ENCODE measurements around the gene MYO5C.

Gene MYO5C

GRCh38 chr15:52218371-52218770 lies 77.2 kb downstream of the MYO5C start:
- FAIRE-seq: no peak
- no peak for DNase-seq (ENCODE audit: low spot score)

DNA sequence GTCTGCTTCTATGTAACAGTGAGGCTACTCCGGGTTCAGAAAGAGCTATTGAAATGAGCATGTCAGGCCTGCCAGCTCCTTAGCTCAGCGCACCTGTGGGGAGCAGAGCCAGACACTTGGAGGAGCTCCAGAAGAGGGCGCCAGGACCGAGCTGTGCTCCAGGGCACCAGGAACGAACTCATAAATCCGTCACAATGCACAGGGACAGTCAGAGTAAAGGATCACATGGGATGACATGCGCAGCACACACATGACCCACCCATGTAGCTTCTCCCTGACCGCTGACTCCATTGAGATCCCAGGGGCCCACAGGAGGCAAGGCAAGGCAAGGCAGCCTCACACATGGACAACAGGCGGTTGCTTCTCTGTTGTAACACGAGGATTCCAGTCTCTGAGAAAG lies 78.4 kb downstream of the MYO5C start:
- DNase-seq (ENCODE audit: low spot score) (no peak), FAIRE-seq (no peak)

- no peak for FAIRE-seq
- no peak for DNase-seq (ENCODE audit: low spot score)
Observed at GRCh38 chr15:52214553-52214952, 81.1 kb downstream of the MYO5C start.

- no peak for DNase-seq (ENCODE audit: low spot score)
- no peak for FAIRE-seq
Observed at GRCh38 chr15:52213206-52213605, 82.4 kb downstream of the MYO5C start.

DNA sequence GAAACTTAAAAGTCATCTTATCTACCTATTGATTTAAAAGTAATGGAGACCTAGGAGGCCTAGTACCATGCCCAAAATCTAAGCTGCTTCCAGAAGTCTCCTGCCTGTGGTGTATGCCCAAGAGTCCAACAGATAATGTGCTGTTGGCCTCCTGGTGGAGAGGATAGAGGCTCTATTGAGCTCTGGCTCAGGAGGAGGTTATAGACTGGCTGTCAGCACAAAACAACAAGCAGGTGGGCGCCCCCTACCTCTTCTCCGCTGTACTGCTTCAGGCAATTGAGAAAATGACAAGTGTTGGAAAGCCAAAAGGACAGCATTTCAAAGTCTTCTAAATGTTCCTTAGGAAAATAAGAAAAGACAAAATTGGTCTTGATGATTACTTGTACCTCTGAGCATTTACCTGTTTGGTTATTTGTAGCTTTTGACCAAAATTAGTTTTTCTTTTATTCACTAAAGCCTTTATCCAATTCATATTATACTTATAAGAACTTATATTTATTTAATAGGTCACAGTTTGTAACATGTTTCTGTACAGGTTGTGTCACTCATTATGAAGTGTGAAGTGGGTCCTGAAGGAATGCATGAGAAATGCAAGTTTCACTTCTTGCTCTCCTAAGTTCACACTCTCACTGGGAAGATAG lies 87.2 kb downstream of the MYO5C start:
- peak; percentile 67 for DNase-seq (ENCODE audit: low spot score)
- peak; percentile 55 for FAIRE-seq

DNA sequence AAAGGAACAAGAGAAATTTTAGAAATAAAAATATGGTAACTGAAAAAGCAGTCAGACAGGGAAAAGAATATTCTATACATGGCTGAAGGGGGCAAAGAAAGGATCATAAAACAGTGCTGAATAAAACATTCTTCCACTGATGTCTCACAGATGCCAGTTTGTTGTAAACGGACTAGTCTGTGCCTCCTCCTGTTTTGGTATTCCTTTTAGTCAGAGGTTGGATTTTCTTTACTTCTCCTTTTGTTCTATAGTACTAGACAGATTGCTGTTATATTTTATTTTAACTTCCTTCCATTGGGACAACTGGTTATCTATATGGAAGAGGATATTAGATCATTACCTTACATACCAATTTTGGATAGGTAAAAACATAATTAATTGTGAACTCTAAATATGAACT lies 88.4 kb downstream of the MYO5C start:
- DNase-seq (ENCODE audit: low spot score) (no peak), FAIRE-seq (no peak)

GRCh38 chr15:52206446-52206845 lies 89.2 kb downstream of the MYO5C start:
- no peak for DNase-seq (ENCODE audit: low spot score)
- FAIRE-seq: no peak

- DNase-seq (ENCODE audit: low spot score) (no peak), FAIRE-seq (no peak)
Observed at GRCh38 chr15:52204657-52205056, 90.9 kb downstream of the MYO5C start.

DNA sequence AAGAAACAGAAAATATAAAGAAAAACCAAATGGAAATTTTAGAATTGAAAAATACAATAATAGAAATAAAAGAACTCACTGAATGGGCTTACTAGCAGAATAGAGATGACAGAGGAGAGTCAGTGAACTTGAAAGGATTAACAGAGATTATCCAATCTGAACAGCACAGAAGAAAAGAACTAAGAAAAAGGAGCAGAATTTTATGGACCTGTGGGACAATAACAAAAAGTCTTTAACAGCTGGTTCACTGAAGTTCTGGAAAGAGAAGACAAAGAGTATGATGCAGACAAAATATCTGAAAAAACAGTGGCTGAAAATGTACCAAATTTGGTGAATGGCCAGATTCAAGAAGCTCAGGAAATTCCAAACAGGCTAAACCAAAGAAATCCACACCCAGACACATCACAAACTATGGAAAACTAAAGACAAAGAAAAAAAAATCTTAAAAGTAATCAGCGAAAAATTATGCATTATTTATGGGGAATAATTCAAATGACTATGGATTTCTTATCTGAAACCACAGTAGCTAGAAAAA lies 94.7 kb downstream of the MYO5C start:
- no peak for FAIRE-seq
- no peak for DNase-seq (ENCODE audit: low spot score)

DNA sequence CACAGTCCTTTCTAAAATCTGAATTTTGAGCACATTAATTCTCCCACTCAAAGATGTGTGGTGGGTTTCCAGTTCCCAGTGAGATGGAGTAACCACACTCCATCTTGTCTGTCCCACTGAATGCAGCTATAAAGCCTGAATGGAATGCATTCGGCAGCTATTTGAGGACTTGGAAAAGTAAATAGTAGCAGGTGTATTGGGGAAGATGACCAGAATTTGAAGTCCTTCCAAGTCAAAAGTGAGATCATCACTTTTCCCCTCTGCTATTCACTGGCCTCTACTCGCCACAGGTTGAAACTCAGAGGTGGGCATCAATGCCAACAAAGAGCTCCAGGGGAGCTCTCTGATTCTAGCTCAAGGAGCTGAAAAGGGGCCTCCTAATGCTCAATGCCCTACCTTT lies 96.3 kb downstream of the MYO5C start:
- no peak for DNase-seq (ENCODE audit: low spot score)
- FAIRE-seq: no peak

DNA sequence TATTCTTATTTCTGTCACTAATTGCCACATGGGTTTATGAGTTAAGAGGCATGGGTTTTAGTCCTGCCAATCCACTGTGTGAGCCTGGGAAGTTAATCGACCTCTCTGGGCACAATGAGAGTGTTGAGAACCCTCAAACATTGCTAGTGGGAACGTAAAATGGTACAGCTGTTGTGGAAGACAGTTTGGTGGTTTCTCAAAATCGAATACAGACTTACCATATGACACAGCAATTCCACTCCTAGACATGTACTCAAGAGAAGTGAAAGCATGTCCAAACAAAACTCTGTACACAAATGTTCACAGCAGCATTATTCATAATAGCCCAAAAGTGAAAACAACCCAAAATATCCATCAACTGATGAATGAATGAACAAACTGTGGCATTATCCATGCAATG lies 98.7 kb downstream of the MYO5C start:
- DNase-seq (ENCODE audit: low spot score) (no peak), FAIRE-seq (no peak)

DNA sequence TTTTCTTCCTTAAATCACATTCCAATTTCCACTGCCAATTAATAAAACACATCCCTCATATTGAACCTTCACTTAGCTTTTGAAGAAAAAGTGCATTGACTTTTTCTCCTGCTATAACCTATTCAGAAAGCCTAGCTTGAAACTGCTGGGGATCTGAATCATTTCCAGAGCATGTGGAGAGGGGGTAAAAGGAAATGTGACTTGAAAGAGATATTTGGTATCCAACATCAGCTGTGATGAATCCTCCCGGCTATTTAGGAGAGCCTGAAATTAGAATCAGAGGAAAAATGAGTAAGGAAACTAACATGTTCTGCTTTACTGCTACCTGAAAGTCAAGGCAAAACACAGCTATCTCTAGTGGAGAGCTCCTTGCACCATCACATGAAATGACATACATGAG lies 101.8 kb downstream of the MYO5C start:
- FAIRE-seq (no peak), DNase-seq (ENCODE audit: low spot score) (no peak)

GRCh38 chr15:52193321-52193720 lies 102.3 kb downstream of the MYO5C start:
- FAIRE-seq: no peak
- DNase-seq (ENCODE audit: low spot score): no peak

- no peak for DNase-seq (ENCODE audit: low spot score)
- FAIRE-seq: no peak
Observed at GRCh38 chr15:52191207-52191606, 104.4 kb downstream of the MYO5C start, which contains the start of gene GNB5. Gene GNB5, minus strand, starts transcription at chr15:52191392. Its CDS starts 6,716 bp downstream, at chr15:52184676.

DNA sequence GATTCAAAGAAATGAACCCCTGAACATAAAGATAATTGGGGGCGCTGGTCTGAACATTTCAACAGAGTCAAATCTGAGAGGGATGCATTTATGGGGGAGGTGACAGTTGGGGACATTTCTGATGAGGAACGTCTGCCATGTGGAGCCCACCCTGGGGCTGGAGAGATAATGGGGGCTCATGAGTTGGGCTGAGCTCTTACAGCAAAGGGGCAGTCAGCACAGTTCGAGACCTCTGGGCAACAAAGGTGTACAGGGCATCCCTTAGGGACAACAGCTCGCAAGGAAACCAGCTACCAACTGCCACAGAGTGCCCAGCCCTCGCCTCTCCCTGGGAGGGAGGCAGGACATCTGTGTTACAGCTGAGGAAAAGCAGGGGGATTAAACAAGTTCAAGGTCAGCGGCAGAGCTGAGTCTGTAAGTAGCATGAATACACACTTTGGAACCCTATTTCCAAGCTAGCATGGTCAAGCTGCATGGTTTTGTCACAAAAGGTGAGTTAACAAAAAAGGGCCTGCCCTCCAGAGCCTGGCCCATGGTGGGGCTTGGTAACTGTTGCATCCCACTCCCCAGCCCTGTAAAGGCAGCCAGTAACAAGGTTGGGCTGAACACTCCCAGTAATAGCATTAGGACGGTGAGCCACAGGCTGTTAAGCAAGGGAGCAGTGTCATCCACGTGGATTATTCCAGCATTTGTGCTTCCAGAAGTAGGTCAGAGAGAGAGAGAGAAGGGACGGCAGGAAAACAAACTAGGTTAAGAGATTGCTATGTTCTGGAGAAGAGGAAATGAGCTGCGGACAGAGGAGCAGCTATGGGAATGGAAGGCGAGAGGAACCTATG lies 108.7 kb downstream of the MYO5C start:
- DNase-seq (ENCODE audit: low spot score): no peak
- FAIRE-seq: no peak

DNA sequence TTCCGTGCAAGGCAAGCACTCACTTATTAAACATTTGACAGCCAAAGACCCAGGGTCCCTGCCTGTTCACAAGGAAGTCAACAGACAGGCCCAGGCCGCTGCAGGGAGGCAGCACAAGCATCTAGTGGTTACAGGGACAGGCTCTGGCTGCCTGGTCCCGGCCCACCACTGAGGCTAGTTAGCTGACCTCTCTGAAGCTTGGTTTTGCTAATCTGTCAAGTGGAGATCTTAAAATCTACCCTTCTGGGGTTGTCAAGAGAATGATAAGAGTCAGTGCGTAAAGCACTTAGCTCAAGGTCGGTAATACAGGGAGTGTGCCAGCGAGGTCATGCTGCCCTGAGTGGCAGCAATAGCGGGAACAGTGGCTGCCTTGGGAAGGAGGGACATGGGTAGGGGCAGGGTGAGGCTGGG lies 110.4 kb downstream of the MYO5C start:
- FAIRE-seq (no peak), DNase-seq (ENCODE audit: low spot score) (no peak)

GRCh38 chr15:52184721-52185120 lies 110.9 kb downstream of the MYO5C start:
- no peak for DNase-seq (ENCODE audit: low spot score)
- FAIRE-seq: no peak

DNA sequence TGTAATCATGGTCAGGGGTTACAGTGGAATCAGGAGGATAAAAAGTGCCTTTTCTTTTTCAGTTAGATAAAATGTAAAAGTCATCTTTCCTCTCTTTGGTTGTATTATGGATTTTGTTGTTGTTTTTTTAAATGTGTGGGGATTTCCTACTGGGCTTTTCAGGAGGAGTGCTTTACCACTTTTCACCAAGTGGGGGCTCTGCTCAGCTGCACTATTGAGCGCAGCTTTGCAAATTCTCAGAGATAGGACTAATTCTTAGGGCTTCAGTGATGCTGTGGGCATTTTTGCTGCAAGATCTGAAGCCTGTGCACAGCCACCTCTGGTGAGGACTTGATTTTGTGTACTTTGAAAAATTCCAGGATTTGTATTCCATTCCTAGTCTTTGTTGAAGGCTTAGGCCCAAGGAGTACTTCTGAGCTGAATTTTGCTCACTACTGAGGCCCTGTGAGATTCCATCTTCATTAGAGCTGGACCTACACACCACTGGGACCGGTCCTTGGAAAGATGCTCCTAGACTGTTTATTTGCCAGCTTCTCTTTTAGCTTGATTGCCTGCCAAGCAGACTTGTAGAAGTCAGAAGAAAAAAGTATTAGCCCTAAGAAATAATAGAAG lies 111.9 kb downstream of the MYO5C start:
- FAIRE-seq (no peak), DNase-seq (ENCODE audit: low spot score) (no peak)

DNA sequence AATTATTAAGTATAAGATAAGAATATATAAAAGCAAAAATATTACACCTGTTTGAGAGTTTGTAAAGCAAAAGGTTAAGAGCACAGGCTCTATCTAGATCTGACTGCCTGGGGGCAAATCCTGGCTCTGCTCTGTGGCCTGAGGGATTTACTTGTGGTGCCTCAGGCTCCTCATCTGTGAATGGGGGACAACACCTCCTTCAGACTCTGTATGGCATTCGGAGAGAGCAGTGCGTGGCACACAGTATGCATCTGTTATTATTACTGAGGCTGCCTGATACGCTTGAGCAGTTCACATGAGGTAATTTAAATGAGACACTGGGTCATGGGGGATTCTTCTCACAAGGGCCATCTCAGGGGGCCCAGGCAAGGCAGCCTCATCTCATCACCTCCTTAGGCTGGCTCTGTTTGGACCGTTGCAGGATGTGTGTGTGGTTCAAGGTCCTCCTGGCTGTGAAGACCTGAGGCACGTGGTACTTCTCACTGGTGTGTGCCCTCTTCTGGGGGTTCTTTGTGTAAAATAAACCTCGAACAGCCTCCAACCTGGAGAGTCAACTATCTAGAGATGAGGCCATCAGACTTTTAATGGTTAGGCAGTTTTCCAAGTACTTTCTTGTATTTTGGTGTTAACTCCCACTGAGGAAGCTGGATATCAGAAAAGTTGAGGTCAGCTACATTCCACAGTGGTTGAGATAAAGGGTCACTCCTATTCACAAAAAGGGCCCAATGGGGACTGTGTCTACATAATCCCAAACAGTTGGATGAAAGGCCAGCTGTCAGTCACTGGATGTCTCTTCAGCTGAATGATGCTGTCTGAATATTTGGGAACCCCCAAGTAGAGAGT lies 113.4 kb downstream of the MYO5C start:
- no peak for DNase-seq (ENCODE audit: low spot score)
- FAIRE-seq: no peak

DNA sequence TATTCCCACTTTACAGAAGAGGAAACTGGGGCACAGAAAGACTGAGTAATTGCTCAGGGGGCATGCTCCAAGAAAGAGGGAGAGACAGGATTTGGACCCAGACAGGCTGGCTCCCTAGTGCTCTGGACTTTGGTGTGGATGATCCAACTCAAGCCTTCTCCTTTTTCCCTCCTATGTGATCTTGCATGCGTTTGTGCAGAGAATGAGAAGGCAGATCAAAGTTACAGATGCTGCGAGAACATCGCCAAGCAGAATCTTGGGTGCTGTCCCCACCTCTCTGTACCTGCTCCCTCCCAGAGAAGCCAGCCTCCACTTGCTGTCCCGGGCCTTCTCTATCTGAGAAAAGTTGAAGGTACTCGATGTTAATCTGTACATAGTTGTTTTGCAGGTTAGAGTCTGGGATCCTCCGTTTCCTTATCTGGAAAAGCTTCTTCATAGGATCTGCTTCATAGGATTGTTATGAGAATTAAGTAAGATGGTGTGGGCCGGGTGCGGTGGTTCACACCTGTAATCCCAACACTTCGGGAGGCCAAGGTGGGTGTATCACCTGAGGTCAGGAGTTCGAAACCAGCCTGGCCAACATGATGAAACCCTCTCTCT lies 114.7 kb downstream of the MYO5C start:
- DNase-seq (ENCODE audit: low spot score) (no peak), FAIRE-seq (no peak)

All from RCC 7860 (cell line).